H1 (cell line): ENCODE measurements around the gene ACAD9. TPM values are rescaled to one million over a fixed set of nuclear protein-coding genes. Genes with fewer than 3 reads are reported as not detected.

Source experiments
- CTCF ChIA-PET: fragments of 300-600 bp; sonication (Branson Sonifier 250); formaldehyde crosslinking; loops from one replicate; lab custom pipeline; 2021; ENCODE audit not compliant: partially characterized antibody; lab: Charles Lee
- POLR2A ChIA-PET: fragments of 300-600 bp; sonication (Branson Sonifier 250); formaldehyde crosslinking; loops from one replicate; lab custom pipeline; 2021; ENCODE audit warnings: inconsistent platforms; ENCODE audit not compliant: partially characterized antibody; lab: Charles Lee
- DNase-seq, 2 experiments: peaks; one replicate each; pipeline versions ENCODE4 v3.0.0 to v3.0.0-alpha.2; 2010 to 2022; ENCODE audit warnings: low spot score in 2 of 2, low read depth in 1 of 2, mixed read lengths in 1 of 2
- FAIRE-seq: peaks from 2 replicates; lab custom pipeline; 2011; peaks lifted over from hg19 to GRCh38; lab: Jason Lieb, UNC
- H2AFZ ChIP-seq: 2 replicates; pipeline ENCODE4 v1.8.1; 2012; ENCODE audit warnings: low read length, inconsistent platforms
- H2AK5ac ChIP-seq: 2 replicates; pipeline ENCODE4 v1.6.1; 2013; ENCODE audit warnings: low read depth, low read length
- H2BK120ac ChIP-seq: replicated peaks from 2 replicates; pipeline ENCODE3; 2013; ENCODE audit warnings: low read depth, low read length, inconsistent platforms
- H2BK12ac ChIP-seq: 2 replicates; pipeline ENCODE4 v1.6.1; 2013; ENCODE audit warnings: low read depth, low read length
- H2BK15ac ChIP-seq: 2 replicates; pipeline ENCODE4 v1.6.1; 2013; ENCODE audit warnings: low read length
- H2BK20ac ChIP-seq: 2 replicates; pipeline ENCODE4 v1.6.1; 2013; ENCODE audit warnings: low read length
- H2BK5ac ChIP-seq: 2 replicates; pipeline ENCODE4 v1.6.1; 2013; ENCODE audit warnings: low read depth, low read length
- H3K14ac ChIP-seq: 2 replicates; pipeline ENCODE4 v1.6.1; 2013; ENCODE audit warnings: inconsistent platforms; ENCODE audit not compliant: insufficient read length
- H3K18ac ChIP-seq: 2 replicates; pipeline ENCODE4 v1.6.1; 2013; ENCODE audit warnings: low read length; ENCODE audit errors: extremely low read depth
- H3K23ac ChIP-seq: 2 replicates; pipeline ENCODE4 v1.6.1; 2013; ENCODE audit warnings: inconsistent platforms; ENCODE audit not compliant: insufficient read length
- H3K23me2 ChIP-seq: 2 replicates; pipeline ENCODE4 v1.6.1; 2013; ENCODE audit warnings: low read depth, low read length
- H3K27ac ChIP-seq: 2 replicates; pipeline ENCODE4 v1.6.1; 2011; ENCODE audit warnings: low read depth, low read length, inconsistent platforms
- H3K27me3 ChIP-seq, 4 experiments: replicated peaks in 1 of 4; 1 replicate in 1 of 4; 2 replicates in 3 of 4; pipeline versions ENCODE4 v1.6.1 to v1.8.1; 2011 to 2013; ENCODE audit warnings: low read length in 3 of 4, mild to moderate bottlenecking in 3 of 4, inconsistent platforms in 2 of 4, mixed read lengths in 2 of 4, moderate library complexity in 1 of 4; ENCODE audit not compliant: control insufficient read depth in 3 of 4, insufficient read depth in 3 of 4; ENCODE audit errors: extremely low read depth in 1 of 4
- H3K36me3 ChIP-seq, 4 experiments: 2 replicates each; pipeline versions ENCODE4 v1.6.1 to v1.8.1; 2011 to 2013; ENCODE audit warnings: mild to moderate bottlenecking in 4 of 4, low read length in 3 of 4, moderate library complexity in 2 of 4, control low read depth in 1 of 4, inconsistent platforms in 1 of 4; ENCODE audit not compliant: insufficient read depth in 4 of 4, control insufficient read depth in 2 of 4
- H3K4ac ChIP-seq: replicated peaks from 2 replicates; pipeline ENCODE3; 2013; ENCODE audit warnings: low read length, low read depth, mixed read lengths, inconsistent platforms; ENCODE audit not compliant: insufficient read length
- H3K4me1 ChIP-seq, 4 experiments: replicated peaks in 1 of 4; 1 replicate in 1 of 4; 2 replicates in 3 of 4; pipeline versions ENCODE4 v1.6.1 to v1.8.1; 2011 to 2013; ENCODE audit warnings: low read length in 3 of 4, inconsistent platforms in 2 of 4, mixed read lengths in 1 of 4; ENCODE audit not compliant: insufficient read depth in 4 of 4, control insufficient read depth in 3 of 4
- H3K4me2 ChIP-seq, 2 experiments: 2 replicates each; pipeline versions ENCODE4 v1.6.1 to v1.8.1; 2011 to 2013; ENCODE audit warnings: low read depth in 2 of 2, low read length in 2 of 2, control low read depth in 1 of 2, inconsistent platforms in 1 of 2, mild to moderate bottlenecking in 1 of 2; ENCODE audit not compliant: insufficient read depth in 1 of 2
- H3K4me3 ChIP-seq, 4 experiments: fragments of 200-600, 300-600 bp in 1 of 4; sonication (generic), shearing (Covaris generic), sonication (Bioruptor Twin) in 1 of 4; 2 replicates each; pipeline versions ENCODE4 v1.5.1 to v1.8.1; 2011 to 2016; ENCODE audit warnings: low read length in 4 of 4, low read depth in 3 of 4, control low read depth in 2 of 4, inconsistent platforms in 2 of 4, mild to moderate bottlenecking in 2 of 4, mixed read lengths in 1 of 4, moderate library complexity in 1 of 4; ENCODE audit not compliant: insufficient read depth in 2 of 4; ENCODE audit errors: extremely low read depth in 1 of 4
- H3K56ac ChIP-seq: replicated peaks from 2 replicates; pipeline ENCODE3; 2013; ENCODE audit warnings: low read depth, mild to moderate bottlenecking, mixed read lengths, low read length, inconsistent platforms; ENCODE audit not compliant: insufficient read length
- H3K79me1 ChIP-seq: 2 replicates; pipeline ENCODE4 v1.6.1; 2013; ENCODE audit warnings: low read depth, low read length, control low read depth
- H3K79me2 ChIP-seq, 2 experiments: 2 replicates each; pipeline versions ENCODE4 v1.6.1 to v1.8.1; 2012 to 2013; ENCODE audit warnings: low read length in 2 of 2, mild to moderate bottlenecking in 2 of 2, inconsistent platforms in 1 of 2; ENCODE audit not compliant: insufficient read depth in 2 of 2, control insufficient read depth in 1 of 2
- H3K9ac ChIP-seq, 4 experiments: replicated peaks in 1 of 4; 1 replicate in 1 of 4; 2 replicates in 3 of 4; pipeline versions ENCODE4 v1.6.1 to v1.8.1; 2011 to 2013; ENCODE audit warnings: low read depth in 3 of 4, low read length in 3 of 4, control low read depth in 2 of 4, mild to moderate bottlenecking in 2 of 4, moderate library complexity in 2 of 4, inconsistent platforms in 1 of 4; ENCODE audit errors: extremely low read depth in 1 of 4
- H3K9me3 ChIP-seq, 2 experiments: 2 replicates each; pipeline versions ENCODE4 v1.6.1 to v1.8.1; 2012 to 2013; ENCODE audit warnings: mild to moderate bottlenecking in 2 of 2, moderate library complexity in 2 of 2, control low read depth in 1 of 2, inconsistent platforms in 1 of 2, low read depth in 1 of 2, low read length in 1 of 2, mixed read lengths in 1 of 2; ENCODE audit not compliant: insufficient read depth in 2 of 2
- H4K20me1 ChIP-seq, 2 experiments: replicated peaks in 1 of 2; 2 replicates each; pipeline versions ENCODE3 to v1.8.1; 2011 to 2013; ENCODE audit warnings: inconsistent platforms in 2 of 2, low read length in 2 of 2, mild to moderate bottlenecking in 1 of 2; ENCODE audit not compliant: insufficient read depth in 2 of 2, control insufficient read depth in 1 of 2
- H4K5ac ChIP-seq: 2 replicates; pipeline ENCODE4 v1.6.1; 2013; ENCODE audit warnings: low read length, low read depth, mixed read lengths, inconsistent platforms; ENCODE audit not compliant: insufficient read length
- H4K8ac ChIP-seq: 2 replicates; pipeline ENCODE4 v1.8.0; 2013; ENCODE audit warnings: mild to moderate bottlenecking, moderate library complexity, low read length, inconsistent platforms; ENCODE audit not compliant: insufficient read depth; ENCODE audit errors: extremely low read depth
- H4K91ac ChIP-seq: replicated peaks from 2 replicates; pipeline ENCODE3; 2013; ENCODE audit warnings: low read length, mixed read lengths, inconsistent platforms; ENCODE audit not compliant: insufficient read length
- BRCA1 ChIP-seq: IDR thresholded peaks from 2 replicates; pipeline ENCODE4 v1.6.1; 2012; ENCODE audit warnings: low read depth, low read length, improper control_type of control experiment
- CBX5 ChIP-seq: fragments of 300-800, 300-1000 bp; sonication (generic); IDR thresholded peaks from 2 replicates; pipeline ENCODE4 v1.7.1; 2016; ENCODE audit warnings: antibody characterized with exemption, low read length, low read depth
- CHD1 ChIP-seq: IDR thresholded peaks from 2 replicates; pipeline ENCODE4 v1.6.1; 2012; ENCODE audit warnings: low read depth, low read length, improper control_type of control experiment
- EP300 ChIP-seq, 2 experiments: IDR thresholded peaks; 1 replicate in 1 of 2; 2 replicates in 1 of 2; pipeline ENCODE4 v1.6.1; 2011 to 2012; ENCODE audit warnings: low read depth in 2 of 2, low read length in 2 of 2, mild to moderate bottlenecking in 2 of 2, borderline replicate concordance in 1 of 2, inconsistent platforms in 1 of 2, moderate library complexity in 1 of 2
- KDM4A ChIP-seq: IDR thresholded peaks from one replicate; pipeline ENCODE4 v1.7.1; 2012; ENCODE audit warnings: low read depth, mild to moderate bottlenecking, moderate library complexity, low read length, inconsistent platforms; ENCODE audit not compliant: severe bottlenecking
- SIX5 ChIP-seq: IDR thresholded peaks from 2 replicates; pipeline ENCODE4 v1.6.1; 2011; ENCODE audit warnings: mild to moderate bottlenecking, low read depth, low read length
- TCF12 ChIP-seq: IDR thresholded peaks from 2 replicates; pipeline ENCODE4 v1.6.1; 2011; ENCODE audit warnings: low read depth, mild to moderate bottlenecking, low read length
- ZNF274 ChIP-seq: IDR thresholded peaks from 2 replicates; pipeline ENCODE4 v1.7.0; 2012; ENCODE audit warnings: low read length, borderline replicate concordance; ENCODE audit errors: extremely low read depth
- WGBS, 2 experiments: shearing (Covaris generic) in 1 of 2; methylation state at CpG; one replicate each; pipeline versions ENCODE4 v1.1.6 to v1.1.7; 2013 to 2015; ENCODE audit warnings: low lambda C conversion rate in 2 of 2, mixed read lengths in 2 of 2, inconsistent platforms in 1 of 2, low coverage in 1 of 2, missing lambda C conversion rate in 1 of 2; ENCODE audit not compliant: insufficient replicate concordance in 2 of 2, insufficient coverage in 1 of 2, insufficient read length in 1 of 2; ENCODE audit errors: extremely low coverage in 1 of 2, missing lambda C conversion rate in 1 of 2; 5-methylcytosine and 5-hydroxymethylcytosine counted together
- polyA plus RNA-seq, 7 experiments: library from polyadenylated mRNA; depleted of rRNA in 3 of 7; stranded (reverse) in 5 of 7; unstranded in 2 of 7; fragments of >200 nt in 5 of 7; fragments of 200-250 nt in 2 of 7; gene quantifications; 1 replicate in 5 of 7; 2 replicates in 1 of 7; 4 replicates in 1 of 7; pipeline versions ENCODE4 v1.2.1 to v1.2.3, GENCODE V29; 2011 to 2013; ENCODE audit warnings: missing spikeins in 2 of 7, mixed read lengths in 2 of 7
- total RNA-seq: library from RNA; stranded (reverse); fragmentation: NEBNext Ultra II Directional; extraction: Animal tissue kit (Norgen Biotek cat#: 25700); gene quantifications from 2 replicates; pipeline ENCODE4 v1.2.1, GENCODE V29; 2021

ACAD9 gene
- total and polyA plus RNA-seq, 2 of the 8 experiments (the other 6 are each of a cell fraction or from before 2014, with no cell fraction given): 27.5 to 28.9 TPM

DNA sequence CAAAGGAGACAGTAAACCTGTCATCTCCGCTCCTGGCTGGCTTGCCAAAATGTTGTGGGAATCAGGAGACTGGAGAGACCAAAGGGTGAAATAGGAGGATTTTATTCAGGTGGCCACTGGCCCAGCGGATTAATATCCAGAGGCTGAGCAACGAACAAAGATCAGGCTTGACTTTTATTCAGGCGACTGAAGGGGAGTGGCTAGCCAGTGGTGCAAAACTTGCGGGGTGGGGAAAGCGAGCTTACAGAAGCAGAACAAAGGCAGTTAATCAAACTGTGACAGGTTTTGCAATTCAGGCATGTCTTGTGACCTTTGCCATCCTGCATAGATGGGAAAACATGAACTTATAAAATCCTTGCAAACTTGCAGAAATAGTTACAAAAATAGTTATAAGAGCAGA is 19.8 kb upstream of the ACAD9 start:
- Histone ChIP-seq H4K5ac (no peak overlapping the region), H3K4ac (no peak overlapping the region), H3K14ac (no peak overlapping the region), H2BK120ac (no peak overlapping the region), H3K27me3 (no peaks in the 10 kb centered on the region), H2BK12ac (no peak overlapping the region), H4K8ac (no peak overlapping the region), H3K18ac (no peak overlapping the region), H3K23ac (no peak overlapping the region), H3K27ac (no peak overlapping the region), H3K9me3 (peaks cover 55 to 60% of the 10 kb centered on the region in 2 experiments), H3K56ac (no peak overlapping the region), H3K79me2 (no peaks in the 10 kb centered on the region), H3K23me2 (no peaks in the 10 kb centered on the region), H3K79me1 (no peaks in the 10 kb centered on the region), H3K4me2 (no peak overlapping the region), H2BK15ac (no peak overlapping the region), H3K36me3 (no peaks in the 10 kb centered on the region; a peak in 1 of 8 replicates), H2AFZ (no peak overlapping the region), H2BK20ac (no peak overlapping the region), H3K4me1 (peaks cover 0 to 3% (median 0%) of the 10 kb centered on the region in 4 experiments; a peak in 1 of 7 replicates), H4K91ac (no peak overlapping the region), H2BK5ac (no peak overlapping the region), H2AK5ac (no peak overlapping the region), H4K20me1 (no peaks in the 10 kb centered on the region), H3K9ac (no peak overlapping the region), H3K4me3 (no peak overlapping the region)
- FAIRE-seq: no peak
- TF ChIP-seq EP300 (IDR thresholded peaks at IDR 0.05; ENCODE audit: borderline replicate concordance in 1 of 2, low read depth in 2 of 2, low read length in 2 of 2) (peak in 1 of 2 experiments; percentile 80; a peak in 1 of 3 replicates), CHD1 (no peak), BRCA1 (no peak), ZNF274 (no peak), KDM4A (no peak), SIX5 (no peak), TCF12 (0 out of 2 replicates have a peak, but pooled peaks have one; percentile 55), CBX5 (0 out of 2 replicates have a peak, but pooled peaks have one; percentile 80)
- CTCF ChIA-PET: interaction anchor here (0.6 kb wide), 1 partner anchor 111 kb away, joined by 3 read pairs; no protein-coding TSS in a partner anchor
- 86% methylated on average over 6 of the region's 6 CpGs; no CpG with 5 or more reads in 1 of the 2 experiments for WGBS, 2 experiments
- peak in 1 of 2 experiments; percentile 54 for DNase-seq
- POLR2A ChIA-PET: no interaction called here
